Activated T-cell treated with anti-CD3 and anti-CD28 coated beads, Interleukin-2, amount 50 U/mL, for 4 hours (primary cell): ENCODE data around the gene MBNL1. TPM values are rescaled to one million over a fixed set of nuclear protein-coding genes. Genes with fewer than 3 reads are reported as not detected.
A peak's percentile ranks its signal among the peaks of the same experiment; 100 is the strongest.

Experiments used
- ATAC-seq, 2 donors: fragments of 200-7000 bp; cut with Tn5 transposase; one replicate each; pipeline ENCODE4 v1.10.0; 2021
- DNase-seq: peaks from one replicate; pipeline ENCODE4 v3.0.0-alpha.2; 2020
- H3K27me3 Mint-ChIP-seq: one replicate; pipeline ENCODE4 v1.8.0; 2021; ENCODE audit warnings: low read depth, mixed read lengths
- H3K36me3 Mint-ChIP-seq: one replicate; pipeline ENCODE4 v1.8.0; 2022; ENCODE audit warnings: mixed read lengths; ENCODE audit not compliant: insufficient read depth
- H3K4me1 Mint-ChIP-seq: one replicate; pipeline ENCODE4 v1.8.0; 2021; ENCODE audit warnings: low read depth, mixed read lengths
- H3K4me3 Mint-ChIP-seq: one replicate; pipeline ENCODE4 v1.8.0; 2021; ENCODE audit warnings: mild to moderate bottlenecking, moderate library complexity, mixed read lengths
- H3K9me3 Mint-ChIP-seq: one replicate; pipeline ENCODE4 v1.8.0; 2021; ENCODE audit warnings: mixed read lengths
- total RNA-seq, 3 donors: library from RNA; stranded (reverse); gene quantifications; one replicate each; pipeline ENCODE4 v1.2.1, GENCODE V29; 2021

MBNL1 gene
- total RNA-seq = 100 to 1,000 TPM; 343 to 376 (median 347) TPM

GRCh38 chr3:152268555-152269055, at the start of gene MBNL1:
Gene MBNL1 (plus strand): TSS chr3:152268929. CDS start chr3:152300194, 31,265 bp downstream.
- peaks cover 26% of the 10 kb centered on the region for H3K36me3 Mint-ChIP-seq
- DNase-seq = peak; percentile 78
- H3K9me3 Mint-ChIP-seq = peaks cover 3% of the 10 kb centered on the region
- ATAC-seq = peak; percentile 75 to 79
- peak within 1 kb of the TSS; percentile 97 for H3K4me3 Mint-ChIP-seq
- no peaks in the 10 kb centered on the region for H3K27me3 Mint-ChIP-seq
- H3K4me1 Mint-ChIP-seq = peaks cover 62% of the 10 kb centered on the region

GRCh38 chr3:152219216-152219615, 49.5 kb upstream of the MBNL1 start:
- Mint-ChIP-seq H3K9me3 (no peaks in the 10 kb centered on the region), H3K4me1 (peaks cover 66% of the 10 kb centered on the region), H3K4me3 (peak overlapping the region; percentile 73), H3K36me3 (no peaks in the 10 kb centered on the region), H3K27me3 (no peaks in the 10 kb centered on the region)
- DNase-seq = no peak
- ATAC-seq = no peak

- ATAC-seq = no peak
Observed at GRCh38 chr3:152219769-152220255, 48.9 kb upstream of the MBNL1 start.

GRCh38 chr3:152222327-152222726, 46.4 kb upstream of the MBNL1 start:
- H3K9me3 Mint-ChIP-seq = no peaks in the 10 kb centered on the region
- no peaks in the 10 kb centered on the region for H3K36me3 Mint-ChIP-seq
- peaks cover 62% of the 10 kb centered on the region for H3K4me1 Mint-ChIP-seq
- peak in 1 of 2 donors; percentile 43 for ATAC-seq
- no peak for DNase-seq
- peak overlapping the region; percentile 47 for H3K4me3 Mint-ChIP-seq
- no peaks in the 10 kb centered on the region for H3K27me3 Mint-ChIP-seq

More at GRCh38 chr3:152219769-152220255, 48.9 kb upstream of the MBNL1 start:
- Mint-ChIP-seq H3K36me3 (no peaks in the 10 kb centered on the region), H3K9me3 (no peaks in the 10 kb centered on the region), H3K4me3 (peak overlapping the region; percentile 73), H3K27me3 (no peaks in the 10 kb centered on the region), H3K4me1 (peaks cover 64% of the 10 kb centered on the region)
- DNase-seq = no peak

GRCh38 chr3:152225201-152225600, 43.5 kb upstream of the MBNL1 start:
- Mint-ChIP-seq H3K36me3 (peaks cover 2% of the 10 kb centered on the region), H3K9me3 (no peaks in the 10 kb centered on the region), H3K4me3 (no peak overlapping the region), H3K4me1 (peaks cover 50% of the 10 kb centered on the region), H3K27me3 (no peaks in the 10 kb centered on the region)
- DNase-seq = no peak
- no peak for ATAC-seq

GRCh38 chr3:152226176-152226575, 42.6 kb upstream of the MBNL1 start:
- no peak for ATAC-seq
- Mint-ChIP-seq H3K36me3 (peaks cover 2% of the 10 kb centered on the region), H3K4me3 (no peak overlapping the region), H3K4me1 (peaks cover 52% of the 10 kb centered on the region), H3K9me3 (no peaks in the 10 kb centered on the region), H3K27me3 (no peaks in the 10 kb centered on the region)
- DNase-seq = no peak

- Mint-ChIP-seq H3K4me3 (no peak overlapping the region), H3K36me3 (peaks cover 2% of the 10 kb centered on the region), H3K9me3 (no peaks in the 10 kb centered on the region), H3K27me3 (no peaks in the 10 kb centered on the region), H3K4me1 (peaks cover 50% of the 10 kb centered on the region)
- DNase-seq (no peak), ATAC-seq (no peak)
Observed at GRCh38 chr3:152227027-152227426, 41.7 kb upstream of the MBNL1 start.

GRCh38 chr3:152229692-152230091, 39.0 kb upstream of the MBNL1 start:
- no peak for ATAC-seq
- no peak for DNase-seq
- H3K4me1 Mint-ChIP-seq = peaks cover 58% of the 10 kb centered on the region
- no peak overlapping the region for H3K4me3 Mint-ChIP-seq
- peaks cover 2% of the 10 kb centered on the region for H3K36me3 Mint-ChIP-seq
- no peaks in the 10 kb centered on the region for H3K9me3 Mint-ChIP-seq
- H3K27me3 Mint-ChIP-seq = no peaks in the 10 kb centered on the region

- Mint-ChIP-seq H3K27me3 (no peaks in the 10 kb centered on the region), H3K9me3 (no peaks in the 10 kb centered on the region), H3K4me3 (no peak overlapping the region), H3K4me1 (peaks cover 59% of the 10 kb centered on the region), H3K36me3 (peaks cover 2% of the 10 kb centered on the region)
- DNase-seq (no peak), ATAC-seq (no peak)
Observed at GRCh38 chr3:152230370-152230769, 38.4 kb upstream of the MBNL1 start.

- no peaks in the 10 kb centered on the region for H3K27me3 Mint-ChIP-seq
- H3K9me3 Mint-ChIP-seq = peaks cover 3% of the 10 kb centered on the region
- H3K4me3 Mint-ChIP-seq = no peak overlapping the region
- DNase-seq = no peak
- H3K36me3 Mint-ChIP-seq = peaks cover 2% of the 10 kb centered on the region
- H3K4me1 Mint-ChIP-seq = peaks cover 68% of the 10 kb centered on the region
- no peak for ATAC-seq
Observed at GRCh38 chr3:152232001-152232400, 36.7 kb upstream of the MBNL1 start.

GRCh38 chr3:152232679-152233078, 36.0 kb upstream of the MBNL1 start:
- peaks cover 3% of the 10 kb centered on the region for H3K36me3 Mint-ChIP-seq
- H3K27me3 Mint-ChIP-seq = no peaks in the 10 kb centered on the region
- H3K4me3 Mint-ChIP-seq = peak overlapping the region; percentile 19
- peaks cover 74% of the 10 kb centered on the region for H3K4me1 Mint-ChIP-seq
- DNase-seq = no peak
- peaks cover 7% of the 10 kb centered on the region for H3K9me3 Mint-ChIP-seq
- ATAC-seq = peak; percentile 55 to 81

GRCh38 chr3:152234657-152235375, 33.9 kb upstream of the MBNL1 start:
- H3K9me3 Mint-ChIP-seq = peaks cover 11% of the 10 kb centered on the region
- DNase-seq = no peak
- ATAC-seq = no peak
- H3K27me3 Mint-ChIP-seq = no peaks in the 10 kb centered on the region
- H3K36me3 Mint-ChIP-seq = peaks cover 3% of the 10 kb centered on the region
- peaks cover 78% of the 10 kb centered on the region for H3K4me1 Mint-ChIP-seq
- peak overlapping the region; percentile 13 for H3K4me3 Mint-ChIP-seq

- Mint-ChIP-seq H3K9me3 (peaks cover 11% of the 10 kb centered on the region), H3K4me1 (peaks cover 79% of the 10 kb centered on the region), H3K27me3 (no peaks in the 10 kb centered on the region), H3K36me3 (peaks cover 3% of the 10 kb centered on the region), H3K4me3 (no peak overlapping the region)
- DNase-seq = no peak
- ATAC-seq = no peak
Observed at GRCh38 chr3:152235709-152236298, 32.9 kb upstream of the MBNL1 start.

- Mint-ChIP-seq H3K36me3 (peaks cover 3% of the 10 kb centered on the region), H3K4me1 (peaks cover 81% of the 10 kb centered on the region), H3K4me3 (no peak overlapping the region), H3K27me3 (no peaks in the 10 kb centered on the region), H3K9me3 (peaks cover 11% of the 10 kb centered on the region)
- peak in 1 of 2 donors; percentile 29 for ATAC-seq
- no peak for DNase-seq
Observed at GRCh38 chr3:152236716-152237115, 32.0 kb upstream of the MBNL1 start.
